Gastroesophageal sphincter (tissue), 4 donors: ENCODE data around the gene RPL35. TPM values are rescaled to one million over a fixed set of nuclear protein-coding genes. Genes with fewer than 3 reads are reported as not detected.

Source experiments
- ATAC-seq: fragments of 150-250 bp; one replicate; pipeline ENCODE4 v1.9.1; 2016; ENCODE audit warnings: mild to moderate bottlenecking, moderate library complexity
- H3K27ac ChIP-seq, 4 donors: fragments of 200-600 bp; sonication (generic) in 3 of 4; 1 replicate in 3 of 4; 2 replicates in 1 of 4; pipeline ENCODE4 v1.5.1; 2016 to 2019
- H3K27me3 ChIP-seq: fragments of 200-600 bp; sonication (generic); one replicate; pipeline ENCODE4 v1.5.1; 2019
- H3K36me3 ChIP-seq, 2 donors: fragments of 200-600 bp; sonication (generic); one replicate each; pipeline ENCODE4 v1.5.1; 2019; ENCODE audit warnings: control low read depth in 1 of 2
- H3K4me1 ChIP-seq, 3 donors: fragments of 200-600 bp; sonication (generic); 1 replicate in 2 of 3; 2 replicates in 1 of 3; pipeline ENCODE4 v1.5.1; 2016 to 2019; ENCODE audit warnings: control low read depth in 2 of 3
- H3K4me3 ChIP-seq, 2 donors: fragments of 200-600 bp; sonication (generic); one replicate each; pipeline ENCODE4 v1.5.1; 2019; ENCODE audit warnings: mild to moderate bottlenecking in 1 of 2, moderate library complexity in 1 of 2
- H3K9me3 ChIP-seq, 3 donors: fragments of 200-600 bp; sonication (generic); one replicate each; pipeline ENCODE4 v1.5.1; 2017 to 2019; ENCODE audit warnings: control low read depth in 2 of 3
- CTCF ChIP-seq, 4 experiments: fragments of 200-600 bp in 2 of 4; fragments of 450-650 bp in 2 of 4; sonication (generic) in 1 of 4; IDR thresholded peaks; one replicate each; pipeline ENCODE4 v1.5.1; 2017 to 2019; ENCODE audit warnings: antibody characterized with exemption in 4 of 4, mild to moderate bottlenecking in 2 of 4, moderate library complexity in 2 of 4
- EP300 ChIP-seq: sonication (generic); formaldehyde crosslinking; IDR thresholded peaks from one replicate; pipeline ENCODE4 v1.6.1; 2017; ENCODE audit warnings: antibody characterized with exemption, mild to moderate bottlenecking
- POLR2A ChIP-seq, 2 donors: fragments of 450-650 bp; IDR thresholded peaks; one replicate each; pipeline ENCODE4 v1.6.1; 2017; ENCODE audit warnings: antibody characterized with exemption in 2 of 2, mild to moderate bottlenecking in 2 of 2, moderate library complexity in 1 of 2
- POLR2AphosphoS5 ChIP-seq: sonication (generic); formaldehyde crosslinking; IDR thresholded peaks from one replicate; pipeline ENCODE4 v1.6.1; 2017; ENCODE audit warnings: antibody characterized with exemption
- WGBS, 2 donors: methylation state at CpG; one replicate each; pipeline ENCODE4 v1.1.5; 2018; ENCODE audit warnings: low coverage in 1 of 2; 5-methylcytosine and 5-hydroxymethylcytosine counted together
- total RNA-seq, 4 donors: library from RNA; depleted of rRNA; stranded (reverse); fragments of >200 nt; gene quantifications; one replicate each; pipeline ENCODE4 v1.1.0, GENCODE V29; 2016

The RPL35 gene
- total RNA-seq, 4 donors from 2014 or later, result 1,026 to 2,785 (median 2,065) TPM

GRCh38 chr9:124878021-124878420 lies 16.3 kb upstream of the RPL35 start:
- Histone ChIP-seq H3K27ac (no peak overlapping the region), H3K9me3 (no peaks in the 10 kb centered on the region), H3K4me1 (peaks cover 0 to 13% (median 4%) of the 10 kb centered on the region in 3 donors), H3K36me3 (peaks cover 0 to 97% of the 10 kb centered on the region in 2 donors), H3K4me3 (no peak overlapping the region), H3K27me3 (no peaks in the 10 kb centered on the region)
- WGBS, 2 donors, result 88 to 100% methylated on average over 1 of the region's 1 CpG
- no peak for TF ChIP-seq POLR2AphosphoS5
- TF ChIP-seq EP300, result no peak
- no peak for TF ChIP-seq POLR2A (IDR thresholded peaks at IDR 0.05)
- TF ChIP-seq CTCF (IDR thresholded peaks at IDR 0.05), result no peak
- no peak for ATAC-seq

GRCh38 chr9:124877021-124877782 lies 15.4 kb upstream of the RPL35 start:
- 76 to 85% methylated on average over 8 to 12 of the region's 14 CpGs for WGBS, 2 donors
- Histone ChIP-seq H3K4me1 (peaks cover 0 to 21% (median 12%) of the 10 kb centered on the region in 3 donors), H3K27me3 (no peaks in the 10 kb centered on the region), H3K9me3 (no peaks in the 10 kb centered on the region), H3K27ac (no peak overlapping the region), H3K36me3 (peaks cover 0 to 90% of the 10 kb centered on the region in 2 donors), H3K4me3 (no peak overlapping the region)
- ATAC-seq, result no peak
- TF ChIP-seq POLR2AphosphoS5, result no peak
- TF ChIP-seq POLR2A (IDR thresholded peaks at IDR 0.05), result no peak
- no peak for TF ChIP-seq EP300
- no peak for TF ChIP-seq CTCF (IDR thresholded peaks at IDR 0.05)

DNA sequence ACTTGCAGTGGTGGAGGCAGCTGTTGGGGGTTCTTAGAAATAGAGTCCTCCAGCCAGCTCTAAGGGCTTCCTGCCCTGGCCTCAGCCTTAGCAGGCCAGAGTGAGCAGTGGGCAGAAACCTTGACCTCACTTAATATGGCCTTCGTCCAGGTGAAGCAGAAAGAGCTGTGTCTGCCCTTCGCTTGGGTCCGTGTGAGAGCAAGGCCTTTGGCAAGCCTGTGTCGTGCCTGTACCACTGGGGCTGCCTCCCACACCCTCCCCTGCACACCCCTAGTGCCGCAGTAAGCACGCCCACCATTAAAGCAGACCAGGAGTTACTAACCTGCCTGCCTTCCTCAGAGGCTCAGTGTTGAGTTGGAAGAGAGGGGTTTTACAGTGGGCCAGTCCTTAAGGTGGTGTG lies 13.7 kb upstream of the RPL35 start:
- Histone ChIP-seq H3K9me3 (no peaks in the 10 kb centered on the region), H3K27me3 (no peaks in the 10 kb centered on the region), H3K4me1 (peaks cover 3 to 38% (median 27%) of the 10 kb centered on the region in 3 donors), H3K36me3 (peaks cover 0 to 73% of the 10 kb centered on the region in 2 donors), H3K27ac (no peak overlapping the region), H3K4me3 (no peak overlapping the region)
- ATAC-seq, result no peak
- WGBS, 2 donors, result no CpG with 5 or more reads among the region's 6 CpGs
- no peak for TF ChIP-seq POLR2A (IDR thresholded peaks at IDR 0.05)
- no peak for TF ChIP-seq EP300
- no peak for TF ChIP-seq CTCF (IDR thresholded peaks at IDR 0.05)
- no peak for TF ChIP-seq POLR2AphosphoS5

GRCh38 chr9:124873664-124874063 lies 11.9 kb upstream of the RPL35 start:
- Histone ChIP-seq H3K4me3 (no peak overlapping the region), H3K9me3 (no peaks in the 10 kb centered on the region), H3K36me3 (peaks cover 0 to 55% of the 10 kb centered on the region in 2 donors), H3K27ac (peak overlapping the region in 3 of 4 donors; percentile 63 to 97 (median 66)), H3K27me3 (no peaks in the 10 kb centered on the region), H3K4me1 (peaks cover 3 to 49% (median 32%) of the 10 kb centered on the region in 3 donors)
- no peak for TF ChIP-seq EP300
- TF ChIP-seq CTCF (IDR thresholded peaks at IDR 0.05), result no peak
- TF ChIP-seq POLR2AphosphoS5, result no peak
- no peak for TF ChIP-seq POLR2A (IDR thresholded peaks at IDR 0.05)
- ATAC-seq, result no peak
- WGBS, 2 donors, result 67 to 94% methylated on average over 3 to 9 of the region's 14 CpGs

GRCh38 chr9:124871156-124871561 lies 9.4 kb upstream of the RPL35 start:
- H3K4me3 ChIP-seq, result no peak overlapping the region
- 68 to 86% methylated on average over 6 to 10 of the region's 11 CpGs for WGBS, 2 donors
- peaks cover 3 to 62% (median 37%) of the 10 kb centered on the region in 3 donors for H3K4me1 ChIP-seq
- no peak for ATAC-seq
- no peaks in the 10 kb centered on the region for H3K9me3 ChIP-seq
- no peak for TF ChIP-seq POLR2A (IDR thresholded peaks at IDR 0.05)
- TF ChIP-seq POLR2AphosphoS5, result no peak
- TF ChIP-seq CTCF (IDR thresholded peaks at IDR 0.05), result no peak
- H3K36me3 ChIP-seq, result peaks cover 0 to 30% of the 10 kb centered on the region in 2 donors
- H3K27me3 ChIP-seq, result no peaks in the 10 kb centered on the region
- H3K27ac ChIP-seq, result peak overlapping the region in 3 of 4 donors; percentile 63 to 98 (median 97)
